ENCODE results near the gene TLDC2.

TLDC2 gene

DNA sequence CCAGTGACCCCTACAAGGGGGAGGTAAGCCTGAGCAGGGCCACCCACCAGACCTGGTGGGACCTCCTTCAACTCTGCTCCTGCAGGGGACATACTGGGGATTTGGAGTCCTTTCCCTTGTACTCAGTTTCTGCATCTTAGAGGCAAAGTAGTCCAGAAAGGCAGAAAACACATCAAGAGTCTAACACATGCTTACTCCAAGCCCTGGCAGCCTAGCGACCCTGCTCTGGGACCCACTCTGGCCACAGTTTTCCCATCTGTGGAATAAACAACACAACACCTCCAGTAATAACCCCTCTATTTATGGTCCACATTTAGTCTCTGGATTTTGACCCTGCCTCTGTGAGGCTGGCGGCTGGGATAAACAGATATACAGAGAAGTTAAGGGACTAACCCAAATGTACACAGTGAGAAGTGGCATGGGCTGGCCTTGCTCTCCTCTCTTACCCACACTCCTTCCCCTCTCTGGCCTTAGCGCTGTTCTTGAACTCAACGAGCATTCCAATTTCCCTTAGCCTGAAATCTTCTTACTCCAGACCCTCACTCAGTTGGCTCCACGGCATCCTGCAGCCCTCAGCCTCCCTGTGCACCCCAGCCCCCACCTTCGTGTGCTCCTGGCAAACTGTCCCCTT lies 16.1 kb upstream of the TLDC2 start:
- DNase-seq (ENCODE audit: insufficient read length, low spot score) (no peak), FAIRE-seq (no peak)
- no peak for TF ChIP-seq PAX5 (IDR thresholded peaks at IDR 0.05; ENCODE audit: insufficient read depth, low read length, severe bottlenecking)
- TF ChIP-seq SPI1 (IDR thresholded peaks at IDR 0.05; ENCODE audit: low read depth, low read length), result no peak
- TF ChIP-seq POLR2AphosphoS5 (IDR thresholded peaks at IDR 0.05; ENCODE audit: low read depth, low read length), result no peak
- no peak for TF ChIP-seq POU2F2 (IDR thresholded peaks at IDR 0.05; ENCODE audit: low read depth, low read length)
- no peak for TF ChIP-seq POLR2A (IDR thresholded peaks at IDR 0.05; ENCODE audit: low read depth, low read length)
- TF ChIP-seq TAF1 (IDR thresholded peaks at IDR 0.05; ENCODE audit: low read depth, low read length), result no peak

DNA sequence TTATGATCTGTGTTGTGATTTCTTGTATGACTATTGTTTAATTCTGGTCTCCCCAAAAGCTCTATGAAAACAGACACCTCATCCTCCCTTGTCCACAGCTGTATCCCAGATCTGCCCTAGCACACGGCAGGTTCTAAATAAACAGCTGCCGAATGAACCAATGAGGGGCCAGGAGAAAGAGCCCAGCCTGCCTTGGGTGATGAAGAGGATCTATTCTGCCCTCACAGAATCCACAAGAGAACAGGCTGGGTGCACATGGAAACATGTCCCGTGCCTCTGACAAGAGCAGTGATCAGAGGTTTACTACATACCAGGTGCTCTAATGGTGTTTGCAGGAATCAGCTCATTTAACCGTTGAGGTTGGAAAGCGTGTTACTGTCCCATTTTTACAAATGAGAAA lies 15.6 kb upstream of the TLDC2 start:
- DNase-seq (ENCODE audit: insufficient read length, low spot score) (no peak), FAIRE-seq (no peak)
- TF ChIP-seq SPI1 (IDR thresholded peaks at IDR 0.05; ENCODE audit: low read depth, low read length) (no peak), POLR2A (IDR thresholded peaks at IDR 0.05; ENCODE audit: low read depth, low read length) (no peak), POU2F2 (IDR thresholded peaks at IDR 0.05; ENCODE audit: low read depth, low read length) (no peak), TAF1 (IDR thresholded peaks at IDR 0.05; ENCODE audit: low read depth, low read length) (no peak), PAX5 (IDR thresholded peaks at IDR 0.05; ENCODE audit: insufficient read depth, low read length, severe bottlenecking) (no peak), POLR2AphosphoS5 (IDR thresholded peaks at IDR 0.05; ENCODE audit: low read depth, low read length) (no peak)

- no peak for FAIRE-seq
- TF ChIP-seq TAF1 (IDR thresholded peaks at IDR 0.05; ENCODE audit: low read depth, low read length), result no peak
- TF ChIP-seq SPI1 (IDR thresholded peaks at IDR 0.05; ENCODE audit: low read depth, low read length), result no peak
- TF ChIP-seq POU2F2 (IDR thresholded peaks at IDR 0.05; ENCODE audit: low read depth, low read length), result no peak
- TF ChIP-seq POLR2A (IDR thresholded peaks at IDR 0.05; ENCODE audit: low read depth, low read length), result no peak
- TF ChIP-seq PAX5 (IDR thresholded peaks at IDR 0.05; ENCODE audit: insufficient read depth, low read length, severe bottlenecking), result no peak
- TF ChIP-seq POLR2AphosphoS5 (IDR thresholded peaks at IDR 0.05; ENCODE audit: low read depth, low read length), result no peak
- DNase-seq (ENCODE audit: insufficient read length, low spot score), result no peak
Observed at GRCh38 chr20:36860811-36861624, 14.9 kb upstream of the TLDC2 start.

GRCh38 chr20:36861625-36861874 lies 14.4 kb upstream of the TLDC2 start:
- DNase-seq (ENCODE audit: insufficient read length, low spot score) (no peak), FAIRE-seq (no peak)
- TF ChIP-seq SPI1 (IDR thresholded peaks at IDR 0.05; ENCODE audit: low read depth, low read length) (no peak), POU2F2 (IDR thresholded peaks at IDR 0.05; ENCODE audit: low read depth, low read length) (no peak), POLR2A (IDR thresholded peaks at IDR 0.05; ENCODE audit: low read depth, low read length) (no peak), POLR2AphosphoS5 (IDR thresholded peaks at IDR 0.05; ENCODE audit: low read depth, low read length) (no peak), PAX5 (IDR thresholded peaks at IDR 0.05; ENCODE audit: insufficient read depth, low read length, severe bottlenecking) (no peak), TAF1 (IDR thresholded peaks at IDR 0.05; ENCODE audit: low read depth, low read length) (no peak)

- DNase-seq (ENCODE audit: insufficient read length, low spot score) (no peak), FAIRE-seq (no peak)
- no peak for TF ChIP-seq POLR2A (IDR thresholded peaks at IDR 0.05; ENCODE audit: low read depth, low read length)
- no peak for TF ChIP-seq POU2F2 (IDR thresholded peaks at IDR 0.05; ENCODE audit: low read depth, low read length)
- no peak for TF ChIP-seq PAX5 (IDR thresholded peaks at IDR 0.05; ENCODE audit: insufficient read depth, low read length, severe bottlenecking)
- no peak for TF ChIP-seq SPI1 (IDR thresholded peaks at IDR 0.05; ENCODE audit: low read depth, low read length)
- no peak for TF ChIP-seq POLR2AphosphoS5 (IDR thresholded peaks at IDR 0.05; ENCODE audit: low read depth, low read length)
- no peak for TF ChIP-seq TAF1 (IDR thresholded peaks at IDR 0.05; ENCODE audit: low read depth, low read length)
Observed at GRCh38 chr20:36861875-36862801, 13.8 kb upstream of the TLDC2 start.

DNA sequence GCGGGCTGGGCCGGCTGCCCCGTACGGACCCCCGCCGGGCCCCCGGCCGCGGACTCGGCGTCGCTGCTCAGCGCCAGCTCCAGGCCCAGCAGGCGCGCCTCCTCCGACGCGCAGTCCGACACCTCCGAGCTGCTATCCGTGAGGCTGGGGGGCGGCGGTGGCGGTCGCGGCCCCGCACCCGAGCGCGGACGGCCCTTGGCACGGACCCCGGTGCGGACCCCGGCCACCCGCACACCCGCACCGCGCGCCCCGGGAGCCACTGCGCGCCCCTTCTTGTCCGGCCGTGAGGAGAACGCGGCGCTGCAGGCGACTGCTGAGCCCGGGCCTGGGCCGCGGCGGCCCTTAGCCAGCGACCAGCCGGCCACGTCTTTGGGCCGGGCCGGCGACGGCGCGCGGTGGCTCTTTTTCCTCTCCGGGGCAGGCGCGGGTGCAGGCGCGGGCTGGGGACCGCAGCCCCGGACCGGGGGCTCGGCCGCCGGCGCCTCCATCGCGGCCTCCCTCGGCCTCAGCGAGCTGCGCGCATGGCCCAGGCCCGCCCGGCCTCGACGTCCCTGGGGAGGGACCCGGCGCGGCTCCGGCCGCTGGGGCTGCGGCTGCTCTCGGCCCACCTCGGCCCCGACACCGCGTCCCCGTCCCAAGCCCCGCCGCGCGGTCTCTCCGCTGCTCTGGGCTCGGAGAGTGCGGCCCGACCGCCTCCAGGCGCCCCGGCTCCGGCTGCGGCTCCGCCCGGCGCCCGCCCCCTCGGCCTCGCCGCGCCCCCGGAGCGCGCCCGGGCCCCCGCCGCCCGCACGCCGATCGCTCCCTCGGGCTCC lies 12.9 kb upstream of the TLDC2 start:
- DNase-seq (ENCODE audit: insufficient read length, low spot score), result no peak
- TF ChIP-seq TAF1 (IDR thresholded peaks at IDR 0.05; ENCODE audit: low read depth, low read length), result no peak
- TF ChIP-seq POU2F2 (IDR thresholded peaks at IDR 0.05; ENCODE audit: low read depth, low read length), result no peak
- TF ChIP-seq POLR2A (IDR thresholded peaks at IDR 0.05; ENCODE audit: low read depth, low read length), result no peak
- TF ChIP-seq POLR2AphosphoS5 (IDR thresholded peaks at IDR 0.05; ENCODE audit: low read depth, low read length), result no peak
- no peak for TF ChIP-seq PAX5 (IDR thresholded peaks at IDR 0.05; ENCODE audit: insufficient read depth, low read length, severe bottlenecking)
- no peak for TF ChIP-seq SPI1 (IDR thresholded peaks at IDR 0.05; ENCODE audit: low read depth, low read length)
- no peak for FAIRE-seq

GRCh38 chr20:36865076-36865860 lies 10.7 kb upstream of the TLDC2 start:
- TF ChIP-seq POLR2AphosphoS5 (IDR thresholded peaks at IDR 0.05; ENCODE audit: low read depth, low read length) (no peak), TAF1 (IDR thresholded peaks at IDR 0.05; ENCODE audit: low read depth, low read length) (no peak), PAX5 (IDR thresholded peaks at IDR 0.05; ENCODE audit: insufficient read depth, low read length, severe bottlenecking) (no peak), POLR2A (IDR thresholded peaks at IDR 0.05; ENCODE audit: low read depth, low read length) (no peak)
- DNase-seq (ENCODE audit: insufficient read length, low spot score), result no peak
- FAIRE-seq, result no peak

GRCh38 chr20:36865861-36866149 lies 10.1 kb upstream of the TLDC2 start:
- no peak for DNase-seq (ENCODE audit: insufficient read length, low spot score)
- no peak for TF ChIP-seq POLR2A (IDR thresholded peaks at IDR 0.05; ENCODE audit: low read depth, low read length)
- no peak for FAIRE-seq

Measured in GM12891 (cell line).